NCI-H2196 (cell line): ENCODE results near the gene MED25.

Experiments used
- DNase-seq: peaks from one replicate; lab custom pipeline; 2025; ENCODE audit not compliant: unreplicated experiment; lab: John Stamatoyannopoulos, UW

The MED25 gene

GRCh38 chr19:49817964-49818648 lies at the start of gene MED25:
MED25 (plus strand) TSS chr19:49818289; CDS start chr19:49818342, 53 bp downstream.
- DNase-seq = peak; percentile 89

- DNase-seq = no peak
Observed at GRCh38 chr19:49770529-49770928, 47.6 kb upstream of the MED25 start.

- DNase-seq = no peak
Observed at GRCh38 chr19:49771674-49772139, 46.4 kb upstream of the MED25 start.

- DNase-seq = no peak
Observed at GRCh38 chr19:49772850-49773432, 45.1 kb upstream of the MED25 start.

GRCh38 chr19:49773663-49774350 lies 44.3 kb upstream of the MED25 start:
- no peak for DNase-seq

GRCh38 chr19:49774969-49775368 lies 43.1 kb upstream of the MED25 start:
- DNase-seq = no peak

- no peak for DNase-seq
Observed at GRCh38 chr19:49775742-49776370, 42.2 kb upstream of the MED25 start.

- no peak for DNase-seq
Observed at GRCh38 chr19:49776371-49776764, 41.7 kb upstream of the MED25 start.

- DNase-seq = no peak
Observed at GRCh38 chr19:49779731-49780555, 38.1 kb upstream of the MED25 start.

GRCh38 chr19:49780861-49781260 lies 37.2 kb upstream of the MED25 start:
- no peak for DNase-seq

- no peak for DNase-seq
Observed at GRCh38 chr19:49781394-49781793, 36.7 kb upstream of the MED25 start.

GRCh38 chr19:49782515-49782914 lies 35.6 kb upstream of the MED25 start:
- DNase-seq = no peak

- no peak for DNase-seq
Observed at GRCh38 chr19:49786376-49786820, 31.7 kb upstream of the MED25 start.

GRCh38 chr19:49787746-49788145 lies 30.3 kb upstream of the MED25 start:
- no peak for DNase-seq

GRCh38 chr19:49788857-49789256 lies 29.2 kb upstream of the MED25 start:
- DNase-seq = no peak

- DNase-seq = no peak
Observed at GRCh38 chr19:49790866-49791265, 27.2 kb upstream of the MED25 start.

- DNase-seq = no peak
Observed at GRCh38 chr19:49791776-49792445, 26.2 kb upstream of the MED25 start.

GRCh38 chr19:49792829-49793560 lies 25.1 kb upstream of the MED25 start:
- DNase-seq = no peak

GRCh38 chr19:49793561-49793840 lies 24.6 kb upstream of the MED25 start:
- no peak for DNase-seq

- no peak for DNase-seq
Observed at GRCh38 chr19:49795615-49796014, 22.5 kb upstream of the MED25 start.
